Mesothelial cell of epicardium (in vitro differentiated cells): ENCODE data around the gene ZNF701. TPM values are rescaled to one million over a fixed set of nuclear protein-coding genes. Genes with fewer than 3 reads are reported as not detected.
"Not testable (repeated sequence)": the region's sequence is repeated elsewhere in the genome, so short reads cannot be mapped to it uniquely, and the experiment has no call there.

Experiments
- DNase-seq, 2 experiments: peaks; one replicate each; pipeline ENCODE4 v3.0.0; 2021; ENCODE audit warnings: low spot score in 2 of 2; ENCODE audit not compliant: unreplicated experiment in 2 of 2
- H3K27ac Mint-ChIP-seq: 2 replicates; pipeline ENCODE4 v1.8.0; 2021; ENCODE audit warnings: mixed read lengths
- H3K27me3 Mint-ChIP-seq: 2 replicates; pipeline ENCODE4 v1.8.0; 2021; ENCODE audit warnings: low read depth, mixed read lengths
- H3K36me3 Mint-ChIP-seq: 2 replicates; pipeline ENCODE4 v1.8.0; 2021; ENCODE audit warnings: mixed read lengths
- H3K4me1 Mint-ChIP-seq: 2 replicates; pipeline ENCODE4 v1.8.0; 2021; ENCODE audit warnings: mixed read lengths
- H3K4me3 Mint-ChIP-seq: 2 replicates; pipeline ENCODE4 v1.8.0; 2021; ENCODE audit warnings: mild to moderate bottlenecking, moderate library complexity, mixed read lengths
- H3K9me3 Mint-ChIP-seq: 2 replicates; pipeline ENCODE4 v1.8.0; 2021; ENCODE audit warnings: mixed read lengths
- CTCF ChIP-seq: fragments of 200-600 bp; sonication (generic); IDR thresholded peaks from one replicate; pipeline ENCODE4 v1.5.0; 2021; ENCODE audit warnings: antibody characterized with exemption; ENCODE audit not compliant: unreplicated experiment
- total RNA-seq: library from RNA; stranded (reverse); gene quantifications from 3 replicates; pipeline ENCODE4 v1.2.1, GENCODE V29; 2021

ZNF701 gene
- total RNA-seq, 1 donor from 2014 or later, result 26.3 TPM

DNA sequence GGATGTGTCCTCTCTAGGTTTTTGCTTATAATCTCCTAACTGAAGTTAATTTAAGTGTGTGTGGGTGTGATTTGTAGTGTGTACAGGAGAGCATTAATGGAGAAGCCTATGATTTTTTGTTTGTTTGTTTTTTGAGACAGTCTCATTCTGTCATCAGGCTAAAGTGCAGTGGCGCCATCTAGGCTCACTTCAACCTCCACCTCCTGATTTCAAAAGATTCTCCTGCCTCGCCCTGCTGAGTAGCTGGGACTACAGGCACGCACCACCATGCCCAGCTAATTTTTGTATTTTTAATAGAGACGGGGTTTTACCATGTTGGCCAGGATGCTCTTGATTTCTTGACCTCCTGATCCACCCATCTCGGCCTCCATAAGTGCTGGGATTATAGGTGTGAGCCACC lies 20.6 kb downstream of the ZNF701 start:
- Mint-ChIP-seq H3K4me3 (no peak overlapping the region), H3K27ac (no peak overlapping the region), H3K4me1 (no peaks in the 10 kb centered on the region), H3K9me3 (no peaks in the 10 kb centered on the region), H3K36me3 (peaks cover 23% of the 10 kb centered on the region), H3K27me3 (no peaks in the 10 kb centered on the region)
- TF ChIP-seq CTCF, result no peak
- DNase-seq, result no peak

DNA sequence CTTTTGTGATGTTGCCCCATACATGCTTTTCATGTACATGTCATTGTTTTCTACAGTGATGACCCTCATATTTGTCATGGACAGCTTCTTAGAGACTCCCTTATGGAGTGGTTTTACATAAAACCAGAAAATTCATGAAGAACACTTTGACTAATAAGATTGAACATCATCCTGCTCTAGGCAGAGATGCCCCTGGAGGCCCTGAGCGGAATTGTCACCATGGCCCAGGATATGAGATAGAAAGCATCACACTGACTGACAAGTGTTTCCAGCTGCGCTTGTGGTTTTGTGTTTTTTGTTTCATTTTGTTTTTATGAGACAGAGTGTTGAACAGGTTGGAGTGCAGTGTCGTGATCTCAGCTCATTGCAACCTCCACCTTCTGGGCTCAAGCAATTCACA lies 22.2 kb downstream of the ZNF701 start:
- peaks cover 12% of the 10 kb centered on the region for H3K9me3 Mint-ChIP-seq
- H3K36me3 Mint-ChIP-seq, result peaks cover 29% of the 10 kb centered on the region
- H3K4me3 Mint-ChIP-seq, result no peak overlapping the region
- H3K4me1 Mint-ChIP-seq, result no peaks in the 10 kb centered on the region
- no peak for TF ChIP-seq CTCF
- H3K27me3 Mint-ChIP-seq, result no peaks in the 10 kb centered on the region
- no peak for DNase-seq
- H3K27ac Mint-ChIP-seq, result no peak overlapping the region

DNA sequence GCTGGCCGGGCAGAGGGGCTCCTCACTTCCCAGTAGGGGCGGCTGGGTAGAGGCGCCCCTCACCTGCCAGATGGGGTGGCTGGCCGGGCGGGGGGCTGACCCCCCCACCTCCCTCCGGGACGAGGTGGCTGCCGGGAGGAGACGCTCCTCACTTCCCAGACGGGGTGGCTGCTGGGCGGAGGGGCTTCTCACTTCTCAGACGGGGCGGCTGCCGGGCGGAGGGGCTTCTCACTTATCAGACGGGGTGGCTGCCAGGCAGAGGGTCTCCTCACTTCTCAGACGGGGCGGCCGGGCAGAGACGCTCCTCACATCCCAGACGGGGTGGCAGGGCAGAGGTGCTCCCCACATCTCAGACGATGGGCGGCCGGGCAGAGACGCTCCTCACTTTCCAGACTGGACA lies 23.4 kb downstream of the ZNF701 start:
- H3K4me3 Mint-ChIP-seq, H3K27ac Mint-ChIP-seq, H3K4me1 Mint-ChIP-seq, DNase-seq, H3K27me3 Mint-ChIP-seq: not testable (repeated sequence)
- H3K9me3 Mint-ChIP-seq, result peaks cover 15% of the 10 kb centered on the region
- H3K36me3 Mint-ChIP-seq, result peaks cover 31% of the 10 kb centered on the region

GRCh38 chr19:52599241-52599640 lies 29.2 kb downstream of the ZNF701 start:
- no peaks in the 10 kb centered on the region for H3K27me3 Mint-ChIP-seq
- peaks cover 25% of the 10 kb centered on the region for H3K36me3 Mint-ChIP-seq
- peaks cover 30% of the 10 kb centered on the region for H3K4me1 Mint-ChIP-seq
- H3K27ac Mint-ChIP-seq, result peak overlapping the region; percentile 82
- H3K4me3 Mint-ChIP-seq, result no peak overlapping the region
- peaks cover 15% of the 10 kb centered on the region for H3K9me3 Mint-ChIP-seq
- no peak for DNase-seq
- no peak for TF ChIP-seq CTCF

DNA sequence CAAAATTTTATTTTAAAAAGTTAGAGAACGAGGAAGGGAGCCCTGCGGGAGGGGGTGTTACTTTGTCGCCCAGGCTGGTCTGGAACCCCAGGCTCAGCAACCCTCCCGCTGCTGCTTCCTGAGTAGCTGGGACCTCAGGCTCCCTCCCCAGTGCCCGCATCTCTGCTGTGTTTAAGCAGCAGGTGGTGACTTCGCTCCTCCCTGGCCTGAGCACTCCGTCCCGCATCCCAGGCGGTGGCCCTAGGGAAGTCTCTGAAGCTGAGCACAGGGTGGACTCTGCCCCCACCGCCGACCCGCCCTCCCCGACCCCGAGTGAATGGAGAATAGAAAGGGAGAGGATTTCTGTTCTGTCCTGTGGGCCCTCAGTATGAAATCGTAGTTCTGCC lies 30.5 kb downstream of the ZNF701 start:
- H3K4me3 Mint-ChIP-seq, result peak overlapping the region; percentile 82
- peaks cover 15% of the 10 kb centered on the region for H3K9me3 Mint-ChIP-seq
- no peaks in the 10 kb centered on the region for H3K27me3 Mint-ChIP-seq
- TF ChIP-seq CTCF, result no peak
- peaks cover 33% of the 10 kb centered on the region for H3K4me1 Mint-ChIP-seq
- peaks cover 28% of the 10 kb centered on the region for H3K36me3 Mint-ChIP-seq
- DNase-seq, result no peak
- peak overlapping the region; percentile 78 for H3K27ac Mint-ChIP-seq

- H3K27ac Mint-ChIP-seq, result peak overlapping the region; percentile 78
- H3K4me3 Mint-ChIP-seq, result peak overlapping the region; percentile 82
- peak; percentile 24 for TF ChIP-seq CTCF
- H3K9me3 Mint-ChIP-seq, result peaks cover 11% of the 10 kb centered on the region
- peak; percentile 88 to 95 for DNase-seq
- no peaks in the 10 kb centered on the region for H3K27me3 Mint-ChIP-seq
- peaks cover 23% of the 10 kb centered on the region for H3K36me3 Mint-ChIP-seq
- peaks cover 35% of the 10 kb centered on the region for H3K4me1 Mint-ChIP-seq
Measured at GRCh38 chr19:52601025-52601973, 31.2 kb downstream of the ZNF701 start.

DNA sequence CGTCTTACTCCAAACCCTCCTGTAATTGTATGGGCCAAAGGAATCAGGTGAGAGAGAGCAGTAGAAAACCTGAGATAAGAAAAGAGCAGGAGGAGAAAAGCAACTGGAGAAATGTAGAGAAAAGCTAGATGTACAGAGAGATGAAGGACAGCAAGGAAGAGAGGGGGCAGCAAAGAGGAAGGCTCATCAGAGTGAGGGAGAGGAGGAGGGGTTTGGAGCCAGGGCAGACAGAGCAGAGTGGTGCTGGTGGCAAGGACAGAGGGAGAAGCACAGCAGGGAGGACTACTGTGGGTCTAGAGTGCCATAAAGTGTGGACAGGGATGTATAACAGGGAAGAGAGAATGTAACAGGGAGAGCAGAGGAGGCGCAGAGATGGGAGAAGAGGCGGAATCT lies 31.9 kb downstream of the ZNF701 start:
- H3K9me3 Mint-ChIP-seq, DNase-seq, H3K27me3 Mint-ChIP-seq: not testable (repeated sequence)
- H3K4me1 Mint-ChIP-seq, result peaks cover 36% of the 10 kb centered on the region
- peaks cover 16% of the 10 kb centered on the region for H3K36me3 Mint-ChIP-seq
- H3K27ac Mint-ChIP-seq, result peak overlapping the region; percentile 78
- H3K4me3 Mint-ChIP-seq, result peak overlapping the region; percentile 82
